Neural progenitor cell (in vitro differentiated cells): ENCODE data around the gene RRAGA. TPM values are rescaled to one million over a fixed set of nuclear protein-coding genes. Genes with fewer than 3 reads are reported as not detected.
"Not testable (repeated sequence)": the region's sequence is repeated elsewhere in the genome, so short reads cannot be mapped to it uniquely, and the experiment has no call there.

Source experiments
- DNase-seq: peaks from one replicate; pipeline ENCODE4 v3.0.0-alpha.2; 2016; ENCODE audit warnings: low spot score
- H2AFZ ChIP-seq: fragments of 200-600 bp; sonication (generic); replicated peaks from 2 replicates; pipeline ENCODE4 v1.6.1; 2016; ENCODE audit warnings: antibody characterized with exemption
- H3F3A ChIP-seq: fragments of 200-600 bp; sonication (generic); 2 replicates; pipeline ENCODE4 v1.6.1; 2016; ENCODE audit warnings: antibody characterized with exemption, low read depth
- H3K27ac ChIP-seq: fragments of 200-600 bp; sonication (generic); 2 replicates; pipeline ENCODE4 v1.5.1; 2016; ENCODE audit warnings: mild to moderate bottlenecking
- H3K27me3 ChIP-seq: fragments of 200-600 bp; sonication (generic); 2 replicates; pipeline ENCODE4 v1.6.1; 2016; ENCODE audit warnings: mild to moderate bottlenecking, moderate library complexity
- H3K36me3 ChIP-seq: fragments of 200-600 bp; sonication (generic); 2 replicates; pipeline ENCODE4 v1.5.1; 2016
- H3K4me1 ChIP-seq: fragments of 200-600 bp; sonication (generic); 2 replicates; pipeline ENCODE4 v1.6.1; 2016; ENCODE audit warnings: mixed run types
- H3K4me2 ChIP-seq: fragments of 200-600 bp; sonication (generic); 2 replicates; pipeline ENCODE4 v1.6.1; 2016
- H3K4me3 ChIP-seq: fragments of 200-600 bp; sonication (generic); 2 replicates; pipeline ENCODE4 v1.5.1; 2016
- H3K79me2 ChIP-seq: fragments of 200-600 bp; sonication (generic); 2 replicates; pipeline ENCODE4 v1.6.1; 2016; ENCODE audit warnings: low read depth
- H3K9ac ChIP-seq: fragments of 200-600 bp; sonication (generic); 2 replicates; pipeline ENCODE4 v1.6.1; 2016
- H3K9me3 ChIP-seq: fragments of 200-600 bp; sonication (generic); 2 replicates; pipeline ENCODE4 v1.5.1; 2016; ENCODE audit warnings: low read depth
- H4K20me1 ChIP-seq: fragments of 200-600 bp; sonication (generic); 2 replicates; pipeline ENCODE4 v1.6.1; 2016; ENCODE audit warnings: low read depth
- H3K27ac Mint-ChIP-seq: 3 replicates; pipeline ENCODE4 v1.8.0; 2021; ENCODE audit warnings: mixed read lengths
- H3K27me3 Mint-ChIP-seq: 2 replicates; pipeline ENCODE4 v1.8.0; 2022; ENCODE audit warnings: low read depth, mild to moderate bottlenecking, inconsistent platforms, moderate library complexity, mixed read lengths; ENCODE audit not compliant: insufficient read depth
- H3K36me3 Mint-ChIP-seq: 3 replicates; pipeline ENCODE4 v1.8.0; 2021; ENCODE audit warnings: mixed read lengths
- H3K4me1 Mint-ChIP-seq: 3 replicates; pipeline ENCODE4 v1.8.0; 2021; ENCODE audit warnings: mixed read lengths
- H3K4me3 Mint-ChIP-seq: 3 replicates; pipeline ENCODE4 v1.8.0; 2021; ENCODE audit warnings: mild to moderate bottlenecking, moderate library complexity, mixed read lengths
- H3K9me3 Mint-ChIP-seq: 3 replicates; pipeline ENCODE4 v1.8.0; 2020; ENCODE audit warnings: mixed read lengths
- CTCF ChIP-seq: fragments of 200-600 bp; sonication (generic); IDR thresholded peaks from 2 replicates; pipeline ENCODE4 v1.5.1; 2017; ENCODE audit warnings: antibody characterized with exemption, mild to moderate bottlenecking
- EZH2 ChIP-seq: fragments of 200-600 bp; sonication (generic); IDR thresholded peaks from 2 replicates; pipeline ENCODE4 v1.6.1; 2017; ENCODE audit warnings: antibody characterized with exemption, mild to moderate bottlenecking, moderate library complexity
- EZH2phosphoT487 ChIP-seq: fragments of 200-600 bp; sonication (generic); IDR thresholded peaks from 2 replicates; pipeline ENCODE4 v1.6.1; 2017; ENCODE audit warnings: antibody characterized with exemption
- total RNA-seq: library from RNA; depleted of rRNA; stranded (reverse); fragments of >200 nt; gene quantifications from 2 replicates; pipeline ENCODE4 v1.2.3, GENCODE V29; 2015; ENCODE audit warnings: low replicate concordance

RRAGA gene
- total RNA-seq, 1 donor from 2014 or later, result 35.9 TPM

- Histone ChIP-seq H3K4me1 (no peaks in the 10 kb centered on the region), H3K36me3 (peaks cover 25% of the 10 kb centered on the region)
Measured at GRCh38 chr9:19074836-19075235, 25.6 kb downstream of the RRAGA start.

GRCh38 chr9:19085295-19085694, 36.1 kb downstream of the RRAGA start:
- Histone ChIP-seq H3K27ac (peak overlapping the region; percentile 3), H3K9ac (no peak overlapping the region), H3K79me2 (no peaks in the 10 kb centered on the region), H3K27me3 (no peaks in the 10 kb centered on the region), H2AFZ (no peak overlapping the region), H3K36me3 (peaks cover 20% of the 10 kb centered on the region), H3K9me3 (no peaks in the 10 kb centered on the region), H3F3A (peaks cover 21% of the 10 kb centered on the region), H3K4me1 (no peaks in the 10 kb centered on the region), H3K4me2 (no peak overlapping the region), H4K20me1 (no peaks in the 10 kb centered on the region), H3K4me3 (no peak overlapping the region)
- no peak for TF ChIP-seq EZH2phosphoT487
- no peak for TF ChIP-seq EZH2
- TF ChIP-seq CTCF, result peak; percentile 60
- H3K27ac Mint-ChIP-seq, result no peak overlapping the region
- H3K4me3 Mint-ChIP-seq, result no peak overlapping the region
- no peaks in the 10 kb centered on the region for H3K9me3 Mint-ChIP-seq
- peaks cover 1% of the 10 kb centered on the region for H3K27me3 Mint-ChIP-seq
- no peaks in the 10 kb centered on the region for H3K4me1 Mint-ChIP-seq
- peak; percentile 60 for DNase-seq
- peaks cover 15% of the 10 kb centered on the region for H3K36me3 Mint-ChIP-seq

More at GRCh38 chr9:19074836-19075235, 25.6 kb downstream of the RRAGA start:
- no peak overlapping the region for H3K4me2 ChIP-seq
- no peak for DNase-seq
- H3K4me3 Mint-ChIP-seq, result no peak overlapping the region
- H3K27ac ChIP-seq, result no peak overlapping the region
- H4K20me1 ChIP-seq, result no peaks in the 10 kb centered on the region
- H3K27ac Mint-ChIP-seq, result no peak overlapping the region
- no peak overlapping the region for H2AFZ ChIP-seq
- H3K27me3 ChIP-seq, result no peaks in the 10 kb centered on the region
- no peaks in the 10 kb centered on the region for H3K4me1 Mint-ChIP-seq
- TF ChIP-seq EZH2, result no peak
- TF ChIP-seq EZH2phosphoT487, result no peak
- no peak for TF ChIP-seq CTCF
- H3K27me3 Mint-ChIP-seq, result no peaks in the 10 kb centered on the region
- no peaks in the 10 kb centered on the region for H3K9me3 Mint-ChIP-seq
- no peaks in the 10 kb centered on the region for H3F3A ChIP-seq
- H3K9ac ChIP-seq, result no peak overlapping the region
- H3K79me2 ChIP-seq, result peaks cover 10% of the 10 kb centered on the region
- H3K9me3 ChIP-seq, result no peaks in the 10 kb centered on the region
- H3K36me3 Mint-ChIP-seq, result peaks cover 38% of the 10 kb centered on the region
- H3K4me3 ChIP-seq, result no peak overlapping the region

- peak overlapping the region; percentile 1 for H3K27ac ChIP-seq
Measured at GRCh38 chr9:19087106-19088000, 38.1 kb downstream of the RRAGA start.

GRCh38 chr9:19097431-19097830, 48.2 kb downstream of the RRAGA start:
- H3K27me3 ChIP-seq, DNase-seq, H2AFZ ChIP-seq, H3K9ac ChIP-seq, H3F3A ChIP-seq, H3K4me3 ChIP-seq, H3K27me3 Mint-ChIP-seq, H3K27ac ChIP-seq, H3K9me3 Mint-ChIP-seq, H3K4me3 Mint-ChIP-seq, H3K9me3 ChIP-seq, H3K27ac Mint-ChIP-seq, H3K4me1 ChIP-seq: not testable (repeated sequence)
- H3K79me2 ChIP-seq, result peaks cover 78% of the 10 kb centered on the region
- H4K20me1 ChIP-seq, result peaks cover 34% of the 10 kb centered on the region
- H3K4me2 ChIP-seq, result peak overlapping the region; percentile 51
- peaks cover 11% of the 10 kb centered on the region for H3K36me3 Mint-ChIP-seq
- H3K36me3 ChIP-seq, result peaks cover 24% of the 10 kb centered on the region
- H3K4me1 Mint-ChIP-seq, result peaks cover 12% of the 10 kb centered on the region

More at GRCh38 chr9:19087106-19088000, 38.1 kb downstream of the RRAGA start:
- Histone ChIP-seq H3K4me1 (no peaks in the 10 kb centered on the region), H3K79me2 (no peaks in the 10 kb centered on the region), H3K27me3 (no peaks in the 10 kb centered on the region), H3K4me2 (no peak overlapping the region), H3K4me3 (no peak overlapping the region), H3F3A (peaks cover 21% of the 10 kb centered on the region), H4K20me1 (no peaks in the 10 kb centered on the region), H2AFZ (no peak overlapping the region), H3K9ac (no peak overlapping the region), H3K36me3 (peaks cover 31% of the 10 kb centered on the region), H3K9me3 (no peaks in the 10 kb centered on the region)
- DNase-seq, result no peak
- no peak overlapping the region for H3K27ac Mint-ChIP-seq
- peaks cover 3% of the 10 kb centered on the region for H3K27me3 Mint-ChIP-seq
- H3K36me3 Mint-ChIP-seq, result peaks cover 14% of the 10 kb centered on the region
- no peaks in the 10 kb centered on the region for H3K4me1 Mint-ChIP-seq
- H3K4me3 Mint-ChIP-seq, result no peak overlapping the region
- H3K9me3 Mint-ChIP-seq, result no peaks in the 10 kb centered on the region
- TF ChIP-seq EZH2, result no peak
- TF ChIP-seq CTCF, result no peak
- TF ChIP-seq EZH2phosphoT487, result no peak
